ENCODE results near the gene ZNF780B.

The ZNF780B gene

DNA sequence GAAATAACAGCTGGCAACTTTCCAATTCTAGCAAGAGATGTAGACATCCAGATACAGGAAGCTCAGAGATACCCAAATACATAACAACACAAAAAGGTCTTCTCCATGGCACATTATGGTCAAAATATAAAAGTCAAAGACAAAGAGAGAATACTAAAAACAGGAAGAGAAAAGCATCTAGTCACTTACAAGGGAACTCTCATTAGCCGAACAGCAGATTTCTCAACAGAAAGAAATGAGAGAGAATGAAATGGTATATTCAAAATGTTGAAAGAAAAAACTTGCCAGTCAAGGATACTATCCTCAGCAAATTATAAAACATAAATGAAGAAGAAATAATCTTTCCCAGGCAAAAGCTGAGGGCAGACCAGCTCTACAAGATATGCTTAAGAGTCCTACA, 22.3 kb upstream of the ZNF780B start:
- no peak overlapping the region for H3K4me3 ChIP-seq (ENCODE audit: control insufficient read depth, low read depth, low read length)
- no peak for DNase-seq (ENCODE audit: low read depth)
- TF ChIP-seq CTCF (IDR thresholded peaks at IDR 0.05; ENCODE audit: control insufficient read depth, insufficient read depth, low read depth, low read length, missing control alignments), result no peak

DNA sequence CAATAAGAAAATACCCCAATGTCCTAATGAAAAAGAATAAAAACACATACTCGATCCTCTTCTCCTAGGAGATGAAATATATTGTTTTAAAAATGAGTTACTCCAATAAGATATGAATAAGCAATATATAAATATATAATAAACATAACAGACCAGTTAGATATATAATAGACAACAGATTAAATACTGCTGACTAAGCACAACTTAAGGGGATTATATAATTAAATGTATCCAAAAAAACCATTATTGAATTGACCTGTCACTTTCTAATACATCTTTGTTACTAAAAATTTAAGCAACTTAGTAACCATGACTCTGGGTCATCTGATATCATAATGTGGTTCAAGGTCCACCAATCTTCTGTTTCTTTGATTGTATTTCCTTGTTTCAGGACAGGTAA, 14.0 kb upstream of the ZNF780B start:
- no peak overlapping the region for H3K4me3 ChIP-seq (ENCODE audit: control insufficient read depth, low read depth, low read length)
- no peak for TF ChIP-seq CTCF (IDR thresholded peaks at IDR 0.05; ENCODE audit: control insufficient read depth, insufficient read depth, low read depth, low read length, missing control alignments)
- DNase-seq (ENCODE audit: low read depth), result no peak

DNA sequence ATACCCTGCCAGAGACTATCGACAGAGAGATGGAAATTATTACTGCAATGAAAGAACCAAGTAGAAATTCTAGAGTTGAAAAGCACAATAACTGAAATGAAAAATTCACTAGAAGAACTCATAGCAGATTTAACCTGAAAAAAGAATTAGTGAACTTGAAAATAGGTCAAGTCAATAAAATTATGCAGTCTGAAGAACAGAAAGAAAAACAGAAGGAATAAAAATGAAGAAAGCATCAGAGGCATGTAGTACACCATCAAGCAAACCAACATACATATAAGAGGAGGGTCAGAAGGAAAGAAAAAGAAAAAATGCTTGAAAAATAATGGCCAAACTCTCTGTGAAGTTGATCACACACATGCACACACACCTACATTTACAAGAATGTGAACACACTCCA, 3.6 kb upstream of the ZNF780B start:
- no peak for TF ChIP-seq CTCF (IDR thresholded peaks at IDR 0.05; ENCODE audit: control insufficient read depth, insufficient read depth, low read depth, low read length, missing control alignments)
- no peak overlapping the region for H3K4me3 ChIP-seq (ENCODE audit: control insufficient read depth, low read depth, low read length)
- no peak for DNase-seq (ENCODE audit: low read depth)

DNA sequence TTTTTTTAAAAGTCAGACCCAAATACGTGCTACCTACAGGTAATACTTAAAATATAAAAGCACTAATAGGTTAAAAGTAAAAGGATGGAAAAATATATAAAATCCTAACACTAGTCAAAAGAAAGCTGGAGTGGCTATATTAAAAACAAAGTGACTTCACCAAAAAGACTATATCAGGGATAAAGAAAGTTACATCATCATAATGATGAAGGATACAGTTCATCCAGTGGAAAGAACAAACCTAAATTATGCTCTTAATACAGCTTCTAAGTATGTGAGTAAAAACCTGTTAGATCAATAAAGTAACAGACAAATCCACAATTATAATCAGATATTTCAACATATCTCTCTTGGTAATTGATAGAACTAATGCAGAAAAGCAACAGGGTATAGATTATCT, 1.1 kb upstream of the ZNF780B start:
- H3K4me3 ChIP-seq (ENCODE audit: control insufficient read depth, low read depth, low read length), result no peak overlapping the region
- no peak for DNase-seq (ENCODE audit: low read depth)
- no peak for TF ChIP-seq CTCF (IDR thresholded peaks at IDR 0.05; ENCODE audit: control insufficient read depth, insufficient read depth, low read depth, low read length, missing control alignments)

- TF ChIP-seq CTCF (IDR thresholded peaks at IDR 0.05; ENCODE audit: control insufficient read depth, insufficient read depth, low read depth, low read length, missing control alignments), result no peak
- no peak for DNase-seq (ENCODE audit: low read depth)
- peak overlapping the region; percentile 74 for H3K4me3 ChIP-seq (ENCODE audit: control insufficient read depth, low read depth, low read length)
Observed at GRCh38 chr19:40056505-40056904, 474 bp upstream of the ZNF780B start.

GRCh38 chr19:40055049-40055448, 982 bp downstream of the ZNF780B start:
- DNase-seq (ENCODE audit: low read depth), result no peak
- H3K4me3 ChIP-seq (ENCODE audit: control insufficient read depth, low read depth, low read length), result peak overlapping the region; percentile 74
- TF ChIP-seq CTCF (IDR thresholded peaks at IDR 0.05; ENCODE audit: control insufficient read depth, insufficient read depth, low read depth, low read length, missing control alignments), result no peak

DNA sequence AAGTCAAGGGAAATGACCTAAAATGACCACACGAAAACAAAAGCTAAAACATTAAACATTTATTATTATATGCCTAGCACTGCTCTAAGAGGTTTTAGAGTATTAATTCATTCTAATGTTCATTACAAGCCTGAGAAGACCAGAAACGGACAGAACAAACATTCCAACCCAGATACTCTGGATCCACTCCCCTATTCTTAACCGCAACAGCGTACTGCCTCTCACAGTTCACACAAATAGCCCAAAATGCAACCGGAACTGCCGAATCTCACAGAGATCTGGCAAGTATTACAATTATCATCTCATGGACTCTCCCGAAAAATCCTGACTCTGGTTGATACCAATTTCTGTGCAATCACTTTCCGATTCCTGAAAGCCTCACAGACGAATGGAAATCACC, 1.4 kb downstream of the ZNF780B start:
- no peak overlapping the region; the same call in 1 of the 2 replicates for H3K4me3 ChIP-seq (ENCODE audit: control insufficient read depth, low read depth, low read length)
- DNase-seq (ENCODE audit: low read depth), result no peak
- no peak for TF ChIP-seq CTCF (IDR thresholded peaks at IDR 0.05; ENCODE audit: control insufficient read depth, insufficient read depth, low read depth, low read length, missing control alignments)

All from AG09309 (cell line).